ENCODE results near the gene RIC8B. TPM values are rescaled to one million over a fixed set of nuclear protein-coding genes. Genes with fewer than 3 reads are reported as not detected.
A peak's percentile ranks its signal among the peaks of the same experiment; 100 is the strongest.

RIC8B gene
- total and polyA plus RNA-seq, 8 donors, result 14.5 to 28.0 (median 23.1) TPM

DNA sequence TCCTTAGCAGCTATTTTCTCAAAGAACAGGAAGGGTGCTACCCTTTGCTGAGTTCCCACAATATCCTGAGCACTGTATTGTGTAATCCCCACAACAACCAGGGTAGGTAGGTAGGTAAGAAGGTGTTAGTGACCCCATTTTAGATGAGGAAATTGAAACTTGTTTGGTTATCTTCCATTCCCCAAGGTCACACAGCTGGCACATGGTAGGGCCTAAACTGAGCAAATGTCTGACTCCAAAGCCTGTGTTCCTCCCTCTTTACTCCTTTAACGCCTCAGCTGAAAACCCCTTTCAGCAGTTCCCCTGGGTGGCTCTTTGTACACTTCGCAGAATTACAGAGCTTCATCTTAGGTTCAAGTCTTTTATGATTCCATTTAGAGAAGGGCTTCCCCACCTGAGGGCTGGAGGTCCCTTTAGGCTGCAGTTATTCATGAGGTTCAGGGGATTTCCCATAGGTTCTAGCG lies 26.5 kb upstream of the RIC8B start:
- TF ChIP-seq, protein P1, sequence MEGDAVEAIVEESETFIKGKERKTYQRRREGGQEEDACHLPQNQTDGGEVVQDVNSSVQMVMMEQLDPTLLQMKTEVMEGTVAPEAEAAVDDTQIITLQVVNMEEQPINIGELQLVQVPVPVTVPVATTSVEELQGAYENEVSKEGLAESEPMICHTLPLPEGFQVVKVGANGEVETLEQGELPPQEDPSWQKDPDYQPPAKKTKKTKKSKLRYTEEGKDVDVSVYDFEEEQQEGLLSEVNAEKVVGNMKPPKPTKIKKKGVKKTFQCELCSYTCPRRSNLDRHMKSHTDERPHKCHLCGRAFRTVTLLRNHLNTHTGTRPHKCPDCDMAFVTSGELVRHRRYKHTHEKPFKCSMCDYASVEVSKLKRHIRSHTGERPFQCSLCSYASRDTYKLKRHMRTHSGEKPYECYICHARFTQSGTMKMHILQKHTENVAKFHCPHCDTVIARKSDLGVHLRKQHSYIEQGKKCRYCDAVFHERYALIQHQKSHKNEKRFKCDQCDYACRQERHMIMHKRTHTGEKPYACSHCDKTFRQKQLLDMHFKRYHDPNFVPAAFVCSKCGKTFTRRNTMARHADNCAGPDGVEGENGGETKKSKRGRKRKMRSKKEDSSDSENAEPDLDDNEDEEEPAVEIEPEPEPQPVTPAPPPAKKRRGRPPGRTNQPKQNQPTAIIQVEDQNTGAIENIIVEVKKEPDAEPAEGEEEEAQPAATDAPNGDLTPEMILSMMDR (IDR thresholded peaks at IDR 0.05), result no peak
- DNase-seq (no peak), ATAC-seq (no peak)
- Histone ChIP-seq H3K9me3 (no peaks in the 10 kb centered on the region), H3K27me3 (peaks cover 0 to 13% of the 10 kb centered on the region in 2 donors), H3K4me1 (no peaks in the 10 kb centered on the region), H3K4me3 (no peak overlapping the region), H3K36me3 (no peaks in the 10 kb centered on the region), H3K27ac (no peak overlapping the region)
- intact Hi-C loops (cut with DNase I), result no loop called here

DNA sequence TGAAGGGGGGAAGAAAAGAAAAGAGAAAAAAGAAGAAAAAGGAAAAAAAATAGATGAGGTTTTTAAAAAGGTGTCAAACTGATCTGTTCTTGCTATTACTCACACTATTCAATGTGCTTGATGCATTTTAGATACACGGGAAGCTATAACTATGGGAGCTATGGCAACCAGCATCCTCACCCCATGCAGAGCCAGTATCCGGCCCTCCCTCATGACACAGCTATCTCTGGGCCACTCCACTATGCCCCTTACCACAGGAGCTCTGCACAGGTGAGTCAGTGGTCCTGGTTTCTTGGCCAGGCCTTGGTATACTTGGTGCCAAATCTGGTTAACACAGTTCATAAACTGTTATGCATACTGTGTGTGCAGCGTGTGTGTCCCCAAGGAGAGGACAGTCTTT lies 24.0 kb upstream of the RIC8B start:
- ATAC-seq, result no peak
- H3K4me1 ChIP-seq, result no peaks in the 10 kb centered on the region
- no peak overlapping the region for H3K27ac ChIP-seq
- no peaks in the 10 kb centered on the region for H3K9me3 ChIP-seq
- TF ChIP-seq, protein P1 (IDR thresholded peaks at IDR 0.05), result no peak
- no peak for DNase-seq
- H3K4me3 ChIP-seq, result no peak overlapping the region
- H3K36me3 ChIP-seq, result no peaks in the 10 kb centered on the region
- intact Hi-C loops (cut with DNase I), result no loop called here
- no peaks in the 10 kb centered on the region for H3K27me3 ChIP-seq

DNA sequence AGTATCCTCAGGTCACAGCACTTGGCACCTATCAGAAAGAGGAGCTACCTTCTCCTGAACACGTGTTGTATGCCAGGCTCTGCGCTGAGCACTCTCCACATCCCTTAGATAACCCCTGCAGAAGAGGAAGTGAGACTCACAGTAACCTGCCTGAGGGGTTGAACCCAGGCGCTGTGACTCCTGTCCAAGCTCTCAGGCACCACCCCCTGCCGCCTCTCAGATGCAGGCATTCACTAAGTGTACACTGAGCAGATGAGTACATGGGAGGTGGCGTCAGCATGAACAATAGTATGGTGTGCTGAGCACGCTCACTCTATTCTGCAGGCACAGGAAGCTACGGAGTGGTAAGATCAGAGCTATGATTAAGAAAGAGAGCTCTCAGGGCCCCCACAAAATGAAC lies 21.0 kb upstream of the RIC8B start:
- DNase-seq, result no peak
- H3K36me3 ChIP-seq, result no peaks in the 10 kb centered on the region
- H3K4me3 ChIP-seq, result no peak overlapping the region
- TF ChIP-seq, protein P1 (IDR thresholded peaks at IDR 0.05), result no peak
- ATAC-seq, result no peak
- H3K9me3 ChIP-seq, result no peaks in the 10 kb centered on the region
- H3K4me1 ChIP-seq, result no peaks in the 10 kb centered on the region
- H3K27ac ChIP-seq, result no peak overlapping the region
- intact Hi-C loops (cut with DNase I), result no loop called here
- H3K27me3 ChIP-seq, result no peaks in the 10 kb centered on the region

DNA sequence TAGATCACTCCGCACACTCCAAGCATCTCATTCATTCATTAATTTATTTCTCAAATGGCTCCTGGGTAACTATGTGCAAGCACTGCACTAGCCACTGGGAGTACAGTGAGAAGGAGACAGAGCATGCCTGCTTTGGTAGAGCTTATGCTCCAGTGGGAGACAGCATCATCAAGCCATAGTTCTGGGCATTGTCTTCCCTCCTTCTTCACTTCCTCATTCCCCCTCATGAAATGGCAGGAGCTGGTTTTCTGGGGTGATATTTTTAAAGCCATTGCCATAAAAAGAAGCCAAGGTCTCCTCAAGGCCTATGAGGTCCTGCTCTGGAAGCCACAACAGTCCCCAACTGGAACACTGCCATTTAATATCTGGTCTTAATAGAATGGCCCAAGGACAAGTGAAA lies 20.2 kb upstream of the RIC8B start:
- no peak overlapping the region for H3K4me3 ChIP-seq
- ATAC-seq, result no peak
- no peaks in the 10 kb centered on the region for H3K9me3 ChIP-seq
- TF ChIP-seq, protein P1 (IDR thresholded peaks at IDR 0.05), result no peak
- H3K36me3 ChIP-seq, result no peaks in the 10 kb centered on the region
- no peak for DNase-seq
- H3K27ac ChIP-seq, result no peak overlapping the region
- peaks cover 0 to 3% of the 10 kb centered on the region in 2 donors for H3K4me1 ChIP-seq
- no peaks in the 10 kb centered on the region for H3K27me3 ChIP-seq
- intact Hi-C loops (cut with DNase I), result no loop called here

DNA sequence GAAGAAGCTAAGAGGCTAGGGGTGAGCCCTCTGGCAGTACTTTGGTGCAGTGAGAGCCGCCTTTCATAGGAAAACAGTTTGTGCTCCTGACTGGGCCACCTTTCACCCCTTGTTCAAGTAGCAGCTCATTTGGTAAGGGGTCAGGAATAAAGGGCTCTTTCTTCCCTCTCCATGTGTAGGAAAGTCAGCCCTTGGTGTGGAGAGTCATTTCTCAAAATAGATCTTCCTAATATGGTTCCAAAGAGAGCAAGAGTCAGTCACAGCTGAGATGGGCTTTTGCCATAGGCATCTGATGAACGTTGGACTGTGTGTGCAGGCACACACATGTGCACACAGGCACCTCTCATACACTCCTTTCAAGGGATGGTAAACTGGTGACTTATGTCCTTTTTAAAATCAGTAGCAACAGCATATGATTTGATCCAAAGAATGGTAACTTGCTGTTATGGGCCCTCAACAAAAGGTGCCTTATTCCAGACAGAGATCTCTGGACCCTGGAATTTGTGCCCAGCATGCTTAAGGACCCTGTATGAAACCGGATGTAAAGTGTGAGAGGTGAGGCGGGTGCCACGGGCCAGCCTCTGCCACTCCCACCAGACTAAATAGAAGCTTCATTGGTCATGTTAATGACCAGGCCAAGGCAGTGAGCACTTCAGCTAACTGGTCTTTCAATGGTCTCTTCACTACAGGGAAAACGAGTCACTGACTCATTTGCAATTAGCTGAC lies 16.7 kb upstream of the RIC8B start:
- H3K36me3 ChIP-seq, result no peaks in the 10 kb centered on the region
- no peak overlapping the region for H3K27ac ChIP-seq
- TF ChIP-seq, protein P1 (IDR thresholded peaks at IDR 0.05), result no peak
- no peaks in the 10 kb centered on the region for H3K9me3 ChIP-seq
- ATAC-seq, result peak; percentile 59
- H3K27me3 ChIP-seq, result no peaks in the 10 kb centered on the region
- no peak overlapping the region for H3K4me3 ChIP-seq
- no peak for DNase-seq
- peaks cover 0 to 16% of the 10 kb centered on the region in 2 donors for H3K4me1 ChIP-seq
- intact Hi-C loops (cut with DNase I), result no loop called here
